RWPE2 (cell line): ENCODE results near the gene NECTIN1.
A peak's percentile ranks its signal among the peaks of the same experiment; 100 is the strongest.

ENCODE experiments used
- ATAC-seq: fragments of 200-7000 bp; cut with Tn5 transposase; 3 replicates; pipeline ENCODE4 v1.9.1; 2021; ENCODE audit warnings: low read depth
- DNase-seq: peaks from one replicate; pipeline ENCODE4 v3.0.0-alpha.2; 2020; ENCODE audit warnings: low spot score
- H3K27ac ChIP-seq: fragments of 450-650 bp; 2 replicates; pipeline ENCODE4 v1.5.1; 2017; ENCODE audit warnings: mild to moderate bottlenecking; ENCODE audit not compliant: poor library complexity, severe bottlenecking
- H3K27me3 ChIP-seq: fragments of 250-450 bp; sonication (Bioruptor Pico); 2 replicates; pipeline ENCODE4 v1.5.1; 2021; ENCODE audit warnings: mild to moderate bottlenecking, moderate library complexity; ENCODE audit not compliant: insufficient read depth, poor library complexity, severe bottlenecking
- H3K36me3 ChIP-seq: fragments of 250-450 bp; sonication (Bioruptor Pico); 2 replicates; pipeline ENCODE4 v1.5.1; 2020; ENCODE audit warnings: low read depth, mild to moderate bottlenecking, moderate library complexity
- H3K4me1 ChIP-seq: fragments of 250-450 bp; sonication (Bioruptor Pico); 2 replicates; pipeline ENCODE4 v1.5.1; 2021; ENCODE audit warnings: mild to moderate bottlenecking, moderate library complexity; ENCODE audit not compliant: insufficient read depth, poor library complexity, severe bottlenecking
- H3K4me3 ChIP-seq: fragments of 250-450 bp; sonication (Bioruptor Pico); 2 replicates; pipeline ENCODE4 v1.5.1; 2021; ENCODE audit warnings: mild to moderate bottlenecking, moderate library complexity; ENCODE audit not compliant: severe bottlenecking
- H3K9me3 ChIP-seq: fragments of 250-450 bp; sonication (Bioruptor Pico); 2 replicates; pipeline ENCODE4 v1.5.1; 2021; ENCODE audit warnings: mild to moderate bottlenecking, moderate library complexity; ENCODE audit not compliant: severe bottlenecking
- TF ChIP-seq, protein P1 (sequence below): fragments of 450-650 bp; IDR thresholded peaks from one replicate; pipeline ENCODE4 v1.5.1; 2017; ENCODE audit warnings: mild to moderate bottlenecking, moderate library complexity; ENCODE audit not compliant: poor library complexity, severe bottlenecking

The NECTIN1 gene

DNA sequence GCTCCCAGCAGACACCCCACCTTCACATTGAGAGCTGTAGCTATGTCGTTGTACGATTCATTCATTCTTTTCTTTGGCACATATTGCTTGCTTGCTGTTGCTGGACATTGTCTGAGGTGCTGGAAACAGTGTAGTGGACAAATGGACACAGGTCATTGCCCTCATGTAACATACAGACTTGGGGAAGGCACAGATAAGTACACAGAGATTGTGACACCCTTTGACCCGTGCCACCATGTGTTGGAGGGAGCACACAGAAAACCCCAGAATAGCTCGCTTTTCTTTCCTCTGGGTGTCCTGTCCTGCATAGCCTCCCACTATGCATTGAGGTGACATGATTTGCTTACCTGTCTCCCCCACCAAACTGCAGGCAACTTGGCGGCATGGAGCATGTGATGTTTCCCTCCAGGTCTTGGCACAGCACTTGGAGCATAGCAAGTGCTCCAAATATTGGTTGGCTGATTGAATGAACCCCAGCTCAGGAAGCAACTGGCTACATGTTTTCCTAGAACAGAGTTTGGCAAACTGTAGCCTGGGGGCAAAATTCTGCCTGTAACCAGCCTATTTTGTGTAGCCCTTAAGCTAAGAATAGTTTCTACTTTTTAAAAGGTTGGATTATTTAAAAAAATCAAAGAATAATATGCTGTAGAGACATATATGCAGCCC lies 30.9 kb upstream of the NECTIN1 start:
- Histone ChIP-seq H3K27ac (no peak overlapping the region), H3K27me3 (no peaks in the 10 kb centered on the region), H3K4me3 (no peak overlapping the region), H3K36me3 (no peaks in the 10 kb centered on the region), H3K9me3 (no peaks in the 10 kb centered on the region), H3K4me1 (peaks cover 11% of the 10 kb centered on the region)
- ATAC-seq (no peak), DNase-seq (no peak)
- TF ChIP-seq, protein P1, sequence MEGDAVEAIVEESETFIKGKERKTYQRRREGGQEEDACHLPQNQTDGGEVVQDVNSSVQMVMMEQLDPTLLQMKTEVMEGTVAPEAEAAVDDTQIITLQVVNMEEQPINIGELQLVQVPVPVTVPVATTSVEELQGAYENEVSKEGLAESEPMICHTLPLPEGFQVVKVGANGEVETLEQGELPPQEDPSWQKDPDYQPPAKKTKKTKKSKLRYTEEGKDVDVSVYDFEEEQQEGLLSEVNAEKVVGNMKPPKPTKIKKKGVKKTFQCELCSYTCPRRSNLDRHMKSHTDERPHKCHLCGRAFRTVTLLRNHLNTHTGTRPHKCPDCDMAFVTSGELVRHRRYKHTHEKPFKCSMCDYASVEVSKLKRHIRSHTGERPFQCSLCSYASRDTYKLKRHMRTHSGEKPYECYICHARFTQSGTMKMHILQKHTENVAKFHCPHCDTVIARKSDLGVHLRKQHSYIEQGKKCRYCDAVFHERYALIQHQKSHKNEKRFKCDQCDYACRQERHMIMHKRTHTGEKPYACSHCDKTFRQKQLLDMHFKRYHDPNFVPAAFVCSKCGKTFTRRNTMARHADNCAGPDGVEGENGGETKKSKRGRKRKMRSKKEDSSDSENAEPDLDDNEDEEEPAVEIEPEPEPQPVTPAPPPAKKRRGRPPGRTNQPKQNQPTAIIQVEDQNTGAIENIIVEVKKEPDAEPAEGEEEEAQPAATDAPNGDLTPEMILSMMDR, result no peak

DNA sequence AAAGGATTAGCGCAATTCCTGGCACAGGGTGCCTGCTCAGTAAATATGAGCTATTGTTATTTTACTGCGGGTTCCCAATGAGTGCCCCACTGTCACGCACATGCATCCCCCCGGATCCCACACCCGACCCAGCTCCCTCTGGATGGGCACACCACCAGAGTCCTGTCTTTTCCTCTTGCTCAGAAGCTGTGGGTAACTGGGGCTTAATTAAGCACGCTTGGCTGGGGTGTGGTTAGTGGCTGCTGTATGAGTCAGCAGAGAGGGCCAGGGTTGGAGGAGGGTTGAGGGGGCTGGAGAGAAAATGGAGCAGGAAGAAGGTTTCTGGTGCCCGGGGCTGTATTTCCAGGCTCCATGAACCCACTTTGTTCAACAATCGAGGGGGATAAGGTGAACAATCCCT lies 30.3 kb upstream of the NECTIN1 start:
- DNase-seq (peak; percentile 54), ATAC-seq (peak; percentile 91)
- Histone ChIP-seq H3K4me3 (no peak overlapping the region), H3K9me3 (no peaks in the 10 kb centered on the region), H3K27ac (no peak overlapping the region), H3K4me1 (peaks cover 11% of the 10 kb centered on the region), H3K36me3 (no peaks in the 10 kb centered on the region), H3K27me3 (no peaks in the 10 kb centered on the region)
- TF ChIP-seq, protein P1, result no peak

DNA sequence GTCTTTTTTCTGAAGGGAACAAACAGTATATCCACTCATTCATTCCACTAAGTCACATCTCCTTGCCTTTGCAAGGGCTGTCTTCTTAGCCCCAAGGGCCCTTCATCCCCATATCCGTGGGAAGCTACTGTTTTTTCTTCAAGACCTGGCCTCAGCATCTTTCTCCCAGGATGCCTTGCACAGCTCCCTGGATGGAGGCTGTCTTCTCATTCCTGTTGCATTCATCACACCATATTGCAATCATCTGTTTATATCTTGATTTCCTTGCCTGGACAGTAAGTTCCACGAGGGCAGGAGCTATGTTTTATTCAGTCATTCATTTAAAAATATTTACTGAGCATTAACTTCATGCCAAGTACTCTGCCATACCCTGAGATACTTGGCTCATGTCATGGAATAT lies 29.3 kb upstream of the NECTIN1 start:
- no peak overlapping the region for H3K27ac ChIP-seq
- H3K4me1 ChIP-seq, result peaks cover 11% of the 10 kb centered on the region
- ATAC-seq, result no peak
- no peaks in the 10 kb centered on the region for H3K27me3 ChIP-seq
- TF ChIP-seq, protein P1, result no peak
- H3K9me3 ChIP-seq, result no peaks in the 10 kb centered on the region
- no peak for DNase-seq
- no peak overlapping the region for H3K4me3 ChIP-seq
- H3K36me3 ChIP-seq, result no peaks in the 10 kb centered on the region

DNA sequence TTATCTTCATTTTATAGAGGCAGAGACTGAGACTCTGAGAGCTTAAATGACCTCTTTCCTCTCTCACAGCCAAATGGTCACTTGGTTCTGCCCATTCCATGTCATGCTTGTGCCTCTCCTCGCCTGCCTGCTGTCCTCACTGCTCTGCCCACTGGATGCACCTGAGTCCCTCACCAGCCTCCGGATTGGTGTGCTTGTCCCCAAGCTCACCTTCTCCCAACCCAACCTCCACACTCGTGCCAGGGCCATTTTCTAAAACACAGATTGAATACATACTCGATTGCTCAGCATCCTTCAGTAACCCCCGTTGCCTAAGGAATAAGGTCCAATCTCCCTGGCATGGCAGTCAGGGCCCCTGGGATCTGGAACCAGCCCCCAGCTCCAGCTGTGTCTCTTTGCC lies 28.4 kb upstream of the NECTIN1 start:
- Histone ChIP-seq H3K4me1 (peaks cover 11% of the 10 kb centered on the region), H3K4me3 (no peak overlapping the region), H3K27me3 (no peaks in the 10 kb centered on the region), H3K36me3 (no peaks in the 10 kb centered on the region), H3K9me3 (no peaks in the 10 kb centered on the region), H3K27ac (no peak overlapping the region)
- ATAC-seq, result no peak
- no peak for DNase-seq
- TF ChIP-seq, protein P1, result no peak

DNA sequence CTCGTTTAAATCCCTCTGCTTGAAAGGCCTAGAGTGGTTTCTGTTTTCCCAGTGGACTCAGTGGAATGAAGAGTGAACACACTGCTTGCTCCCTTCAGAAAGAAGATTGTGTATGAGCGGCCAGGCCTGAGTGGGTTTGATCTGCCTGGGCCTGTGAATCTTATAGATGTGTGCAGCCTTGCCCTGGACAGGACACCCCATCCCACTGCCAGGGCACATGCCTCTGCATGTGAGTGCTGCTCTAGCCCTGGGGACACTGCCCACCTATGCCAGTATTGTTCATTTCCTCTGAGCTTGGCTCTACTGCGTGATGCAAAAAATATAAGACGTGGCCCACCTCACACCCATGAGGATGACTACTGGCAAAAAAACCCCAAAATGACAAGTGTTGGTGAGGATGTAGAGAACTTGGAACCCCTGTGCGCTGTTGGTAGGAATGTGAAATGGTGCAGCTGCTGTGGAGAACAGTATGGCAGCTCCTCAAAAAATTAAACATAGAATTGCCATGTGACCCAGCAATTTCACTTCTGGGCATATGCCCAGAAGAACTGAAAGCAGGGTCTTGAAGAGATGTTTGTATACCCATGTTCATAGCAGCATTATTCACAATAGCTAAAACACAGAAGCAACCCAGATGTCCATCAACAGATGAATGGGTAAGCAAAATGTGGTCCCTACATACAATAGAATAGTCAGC lies 27.3 kb upstream of the NECTIN1 start:
- TF ChIP-seq, protein P1, result no peak
- no peak overlapping the region for H3K4me3 ChIP-seq
- no peaks in the 10 kb centered on the region for H3K9me3 ChIP-seq
- H3K4me1 ChIP-seq, result peaks cover 11% of the 10 kb centered on the region
- ATAC-seq (no peak), DNase-seq (no peak)
- H3K27me3 ChIP-seq, result no peaks in the 10 kb centered on the region
- no peak overlapping the region for H3K27ac ChIP-seq
- no peaks in the 10 kb centered on the region for H3K36me3 ChIP-seq
